H9 (cell line): Measurements from ENCODE around the gene DNAJC11. TPM values are rescaled to one million over a fixed set of nuclear protein-coding genes. Genes with fewer than 3 reads are reported as not detected.
A peak's percentile ranks its signal among the peaks of the same experiment; 100 is the strongest.

Source experiments
- DNase-seq: peaks from one replicate; pipeline ENCODE4 v3.0.0-alpha.2; 2017
- H2AFZ ChIP-seq: one replicate; pipeline ENCODE4 v1.6.1; 2013; ENCODE audit warnings: mild to moderate bottlenecking, low read length, control low read depth, moderate library complexity
- H2AK5ac ChIP-seq: 2 replicates; pipeline ENCODE4 v1.6.1; 2013; ENCODE audit warnings: low read length, control low read depth, mixed read lengths; ENCODE audit not compliant: insufficient read length
- H2BK120ac ChIP-seq: one replicate; pipeline ENCODE4 v1.6.1; 2013; ENCODE audit warnings: low read depth, mild to moderate bottlenecking, low read length, control low read depth, inconsistent platforms; ENCODE audit not compliant: poor library complexity, severe bottlenecking
- H2BK12ac ChIP-seq: 2 replicates; pipeline ENCODE4 v1.6.1; 2013; ENCODE audit warnings: low read length, control low read depth, mixed read lengths, low read depth; ENCODE audit not compliant: insufficient read length
- H2BK15ac ChIP-seq: 2 replicates; pipeline ENCODE4 v1.6.1; 2013; ENCODE audit warnings: low read depth, low read length, control low read depth
- H2BK20ac ChIP-seq: one replicate; pipeline ENCODE4 v1.6.1; 2013; ENCODE audit warnings: low read depth, mild to moderate bottlenecking, low read length, control low read depth, inconsistent platforms; ENCODE audit not compliant: poor library complexity, severe bottlenecking
- H2BK5ac ChIP-seq: 2 replicates; pipeline ENCODE4 v1.6.1; 2013; ENCODE audit warnings: low read length, control low read depth, mixed read lengths; ENCODE audit not compliant: insufficient read length
- H3K14ac ChIP-seq: 2 replicates; pipeline ENCODE4 v1.6.1; 2013; ENCODE audit warnings: low read length, control low read depth; ENCODE audit not compliant: insufficient read depth
- H3K18ac ChIP-seq: 2 replicates; pipeline ENCODE4 v1.6.1; 2013; ENCODE audit warnings: low read depth, mild to moderate bottlenecking, mixed read lengths, low read length, control low read depth; ENCODE audit not compliant: insufficient read length
- H3K23ac ChIP-seq: 2 replicates; pipeline ENCODE4 v1.6.1; 2013; ENCODE audit warnings: low read length, control low read depth, mixed read lengths, low read depth; ENCODE audit not compliant: insufficient read length
- H3K23me2 ChIP-seq: 2 replicates; pipeline ENCODE4 v1.6.1; 2013; ENCODE audit warnings: low read depth, mild to moderate bottlenecking, mixed read lengths, low read length, control low read depth; ENCODE audit not compliant: insufficient read length, poor library complexity, severe bottlenecking
- H3K27ac ChIP-seq: 2 replicates; pipeline ENCODE4 v1.5.1; 2013; ENCODE audit warnings: low read length, control low read depth, mixed read lengths, low read depth; ENCODE audit not compliant: insufficient read length
- H3K27me3 ChIP-seq: 2 replicates; pipeline ENCODE4 v1.6.1; 2013; ENCODE audit warnings: low read length, control low read depth, inconsistent platforms; ENCODE audit not compliant: insufficient read depth
- H3K4ac ChIP-seq: 2 replicates; pipeline ENCODE4 v1.6.1; 2013; ENCODE audit warnings: low read depth, mild to moderate bottlenecking, control low read depth, inconsistent platforms, low read length, moderate library complexity
- H3K4me1 ChIP-seq: 2 replicates; pipeline ENCODE4 v1.6.1; 2013; ENCODE audit warnings: low read length, control low read depth, inconsistent platforms; ENCODE audit not compliant: insufficient read depth
- H3K4me2 ChIP-seq: 2 replicates; pipeline ENCODE4 v1.6.1; 2013; ENCODE audit warnings: low read length, control low read depth, mixed read lengths; ENCODE audit not compliant: insufficient read length, insufficient read depth
- H3K56ac ChIP-seq: 2 replicates; pipeline ENCODE4 v1.6.1; 2013; ENCODE audit warnings: low read depth, mild to moderate bottlenecking, mixed read lengths, low read length, control low read depth; ENCODE audit not compliant: insufficient read length
- H3K79me1 ChIP-seq: 2 replicates; pipeline ENCODE4 v1.6.1; 2013; ENCODE audit warnings: low read depth, mild to moderate bottlenecking, moderate library complexity, low read length, control low read depth, inconsistent platforms; ENCODE audit not compliant: insufficient read depth, poor library complexity, severe bottlenecking
- H3K79me2 ChIP-seq: 2 replicates; pipeline ENCODE4 v1.6.1; 2013; ENCODE audit warnings: low read length, control low read depth, inconsistent platforms; ENCODE audit not compliant: insufficient read depth
- H3K9ac ChIP-seq: 2 replicates; pipeline ENCODE4 v1.6.1; 2013; ENCODE audit warnings: low read length, control low read depth, mixed read lengths; ENCODE audit not compliant: insufficient read length; ENCODE audit errors: extremely low read depth
- H3K9me3 ChIP-seq: one replicate; pipeline ENCODE4 v1.6.1; 2013; ENCODE audit warnings: low read depth, low read length, inconsistent platforms; ENCODE audit not compliant: control insufficient read depth
- H3T11ph ChIP-seq: one replicate; pipeline ENCODE4 v1.6.1; 2013; ENCODE audit warnings: mild to moderate bottlenecking, low read length, control low read depth, inconsistent platforms
- H4K20me1 ChIP-seq: one replicate; pipeline ENCODE4 v1.6.1; 2013; ENCODE audit not compliant: control insufficient read depth, insufficient read length, insufficient read depth
- H4K5ac ChIP-seq: 2 replicates; pipeline ENCODE4 v1.6.1; 2013; ENCODE audit warnings: low read depth, mild to moderate bottlenecking, mixed read lengths, low read length, control low read depth; ENCODE audit not compliant: insufficient read length
- H4K8ac ChIP-seq: replicated peaks from 2 replicates; pipeline ENCODE4 v1.6.1; 2013; ENCODE audit warnings: low read length, control low read depth, mixed read lengths, low read depth; ENCODE audit not compliant: insufficient read length
- H4K91ac ChIP-seq: 2 replicates; pipeline ENCODE4 v1.6.1; 2013; ENCODE audit warnings: low read depth, mild to moderate bottlenecking, moderate library complexity, mixed read lengths, low read length, control low read depth; ENCODE audit not compliant: insufficient read length
- H3K27ac Mint-ChIP-seq, 3 experiments: 2 replicates in 2 of 3; 3 replicates in 1 of 3; pipeline ENCODE4 v1.8.0; 2020 to 2021; ENCODE audit warnings: mixed read lengths in 3 of 3, mild to moderate bottlenecking in 1 of 3, moderate library complexity in 1 of 3
- H3K27me3 Mint-ChIP-seq: 2 replicates; pipeline ENCODE4 v1.8.0; 2021; ENCODE audit warnings: low read depth, mild to moderate bottlenecking, moderate library complexity, mixed read lengths
- H3K36me3 Mint-ChIP-seq, 3 experiments: 2 replicates in 2 of 3; 3 replicates in 1 of 3; pipeline ENCODE4 v1.8.0; 2020 to 2021; ENCODE audit warnings: low read depth in 3 of 3, mixed read lengths in 3 of 3; ENCODE audit not compliant: insufficient read depth in 1 of 3
- H3K4me1 Mint-ChIP-seq, 2 experiments: 2 replicates each; pipeline ENCODE4 v1.8.0; 2020; ENCODE audit warnings: mixed read lengths in 2 of 2
- H3K4me3 Mint-ChIP-seq, 2 experiments: 2 replicates in 1 of 2; 3 replicates in 1 of 2; pipeline ENCODE4 v1.8.0; 2020 to 2021; ENCODE audit warnings: mild to moderate bottlenecking in 2 of 2, mixed read lengths in 2 of 2, moderate library complexity in 1 of 2
- H3K9me3 Mint-ChIP-seq, 2 experiments: 2 replicates in 1 of 2; 3 replicates in 1 of 2; pipeline ENCODE4 v1.8.0; 2020; ENCODE audit warnings: mild to moderate bottlenecking in 2 of 2, mixed read lengths in 2 of 2, moderate library complexity in 1 of 2
- WGBS: extraction: QIAGEN DNeasy Blood & Tissue Kit; methylation state at CpG from one replicate; pipeline ENCODE4 v1.1.7; 2013; ENCODE audit warnings: missing lambda C conversion rate, low lambda C conversion rate, mixed read lengths; ENCODE audit not compliant: insufficient read length; ENCODE audit errors: extremely low coverage; 5-methylcytosine and 5-hydroxymethylcytosine counted together
- total RNA-seq: library from RNA; stranded (reverse); gene quantifications from 2 replicates; pipeline ENCODE4 v1.2.1, GENCODE V29; 2021
- TF ChIP-seq, protein P1 (sequence below): fragments of 200-600 bp; sonication (generic); conservative IDR thresholded peaks from 3 replicates; pipeline ENCODE4 v1.8.0; 2021; ENCODE audit warnings: antibody characterized with exemption, mild to moderate bottlenecking

The DNAJC11 gene
- total RNA-seq, 1 experiment from 2014 or later = 88.5 TPM

DNA sequence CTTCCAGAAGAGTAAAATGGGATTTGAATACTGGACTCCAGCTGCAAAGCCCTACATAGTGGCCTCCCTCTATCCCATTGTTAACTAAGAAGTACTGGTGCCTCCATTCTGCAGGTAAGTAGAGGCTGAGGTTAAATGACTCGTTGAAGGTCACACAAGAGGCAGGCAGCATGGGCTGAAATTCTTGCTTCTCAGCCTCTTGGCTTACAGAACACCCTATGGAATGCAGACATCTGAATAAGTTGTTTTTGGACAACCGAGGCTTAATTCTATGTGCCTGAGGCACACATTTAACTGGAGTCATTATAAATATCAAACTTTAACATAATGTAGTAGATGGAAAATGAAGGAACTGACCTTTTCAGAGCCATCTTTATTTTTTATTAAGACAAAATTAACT lies 5.7 kb downstream of the DNAJC11 start:
- Histone ChIP-seq H4K5ac (no peak overlapping the region), H3K27ac (no peak overlapping the region), H3K79me1 (peaks cover 22% of the 10 kb centered on the region), H3K4me1 (peaks cover 6% of the 10 kb centered on the region; the same call in 1 of the 2 replicates), H2BK20ac (no peak overlapping the region), H3K4ac (no peak overlapping the region), H3K18ac (no peak overlapping the region), H3K4me2 (no peak overlapping the region), H2BK120ac (no peak overlapping the region), H3K56ac (no peak overlapping the region), H2AFZ (no peak overlapping the region), H3K23me2 (peaks cover 7% of the 10 kb centered on the region), H2BK5ac (no peak overlapping the region), H3T11ph (no peak overlapping the region), H2BK15ac (no peak overlapping the region), H2AK5ac (no peak overlapping the region), H4K91ac (no peak overlapping the region), H4K20me1 (no peaks in the 10 kb centered on the region), H2BK12ac (no peak overlapping the region), H3K23ac (no peak overlapping the region), H3K9me3 (no peaks in the 10 kb centered on the region), H3K79me2 (peaks cover 32% of the 10 kb centered on the region; the same call in 1 of the 2 replicates), H3K27me3 (no peaks in the 10 kb centered on the region), H4K8ac (no peak overlapping the region), H3K14ac (no peak overlapping the region), H3K9ac (no peak overlapping the region)
- DNase-seq = no peak
- TF ChIP-seq, protein P1, sequence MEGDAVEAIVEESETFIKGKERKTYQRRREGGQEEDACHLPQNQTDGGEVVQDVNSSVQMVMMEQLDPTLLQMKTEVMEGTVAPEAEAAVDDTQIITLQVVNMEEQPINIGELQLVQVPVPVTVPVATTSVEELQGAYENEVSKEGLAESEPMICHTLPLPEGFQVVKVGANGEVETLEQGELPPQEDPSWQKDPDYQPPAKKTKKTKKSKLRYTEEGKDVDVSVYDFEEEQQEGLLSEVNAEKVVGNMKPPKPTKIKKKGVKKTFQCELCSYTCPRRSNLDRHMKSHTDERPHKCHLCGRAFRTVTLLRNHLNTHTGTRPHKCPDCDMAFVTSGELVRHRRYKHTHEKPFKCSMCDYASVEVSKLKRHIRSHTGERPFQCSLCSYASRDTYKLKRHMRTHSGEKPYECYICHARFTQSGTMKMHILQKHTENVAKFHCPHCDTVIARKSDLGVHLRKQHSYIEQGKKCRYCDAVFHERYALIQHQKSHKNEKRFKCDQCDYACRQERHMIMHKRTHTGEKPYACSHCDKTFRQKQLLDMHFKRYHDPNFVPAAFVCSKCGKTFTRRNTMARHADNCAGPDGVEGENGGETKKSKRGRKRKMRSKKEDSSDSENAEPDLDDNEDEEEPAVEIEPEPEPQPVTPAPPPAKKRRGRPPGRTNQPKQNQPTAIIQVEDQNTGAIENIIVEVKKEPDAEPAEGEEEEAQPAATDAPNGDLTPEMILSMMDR = no peak
- Mint-ChIP-seq H3K36me3 (peaks cover 7 to 17% (median 12%) of the 10 kb centered on the region in 3 experiments; a peak in 6 of 7 replicates), H3K4me3 (no peak overlapping the region), H3K27me3 (no peaks in the 10 kb centered on the region), H3K4me1 (peaks cover 38 to 41% of the 10 kb centered on the region in 2 experiments), H3K9me3 (no peaks in the 10 kb centered on the region), H3K27ac (peak overlapping the region in 1 of 3 experiments; percentile 86; a peak in 2 of 7 replicates)
- no CpG with 5 or more reads among the region's 2 CpGs for WGBS
